H1 (cell line): ENCODE measurements around the gene GALNT11. TPM values are rescaled to one million over a fixed set of nuclear protein-coding genes. Genes with fewer than 3 reads are reported as not detected.

Source experiments
- CTCF ChIA-PET: fragments of 300-600 bp; sonication (Branson Sonifier 250); formaldehyde crosslinking; loops from one replicate; lab custom pipeline; 2021; ENCODE audit not compliant: partially characterized antibody; lab: Charles Lee
- POLR2A ChIA-PET: fragments of 300-600 bp; sonication (Branson Sonifier 250); formaldehyde crosslinking; loops from one replicate; lab custom pipeline; 2021; ENCODE audit warnings: inconsistent platforms; ENCODE audit not compliant: partially characterized antibody; lab: Charles Lee
- DNase-seq, 2 experiments: peaks; one replicate each; pipeline versions ENCODE4 v3.0.0 to v3.0.0-alpha.2; 2010 to 2022; ENCODE audit warnings: low spot score in 2 of 2, low read depth in 1 of 2, mixed read lengths in 1 of 2
- FAIRE-seq: peaks from 2 replicates; lab custom pipeline; 2011; peaks lifted over from hg19 to GRCh38; lab: Jason Lieb, UNC
- H2AFZ ChIP-seq: 2 replicates; pipeline ENCODE4 v1.8.1; 2012; ENCODE audit warnings: low read length, inconsistent platforms
- H2AK5ac ChIP-seq: 2 replicates; pipeline ENCODE4 v1.6.1; 2013; ENCODE audit warnings: low read depth, low read length
- H2BK120ac ChIP-seq: replicated peaks from 2 replicates; pipeline ENCODE3; 2013; ENCODE audit warnings: low read depth, low read length, inconsistent platforms
- H2BK12ac ChIP-seq: 2 replicates; pipeline ENCODE4 v1.6.1; 2013; ENCODE audit warnings: low read depth, low read length
- H2BK15ac ChIP-seq: 2 replicates; pipeline ENCODE4 v1.6.1; 2013; ENCODE audit warnings: low read length
- H2BK20ac ChIP-seq: 2 replicates; pipeline ENCODE4 v1.6.1; 2013; ENCODE audit warnings: low read length
- H2BK5ac ChIP-seq: 2 replicates; pipeline ENCODE4 v1.6.1; 2013; ENCODE audit warnings: low read depth, low read length
- H3K14ac ChIP-seq: 2 replicates; pipeline ENCODE4 v1.6.1; 2013; ENCODE audit warnings: inconsistent platforms; ENCODE audit not compliant: insufficient read length
- H3K18ac ChIP-seq: 2 replicates; pipeline ENCODE4 v1.6.1; 2013; ENCODE audit warnings: low read length; ENCODE audit errors: extremely low read depth
- H3K23ac ChIP-seq: 2 replicates; pipeline ENCODE4 v1.6.1; 2013; ENCODE audit warnings: inconsistent platforms; ENCODE audit not compliant: insufficient read length
- H3K23me2 ChIP-seq: 2 replicates; pipeline ENCODE4 v1.6.1; 2013; ENCODE audit warnings: low read depth, low read length
- H3K27ac ChIP-seq: 2 replicates; pipeline ENCODE4 v1.6.1; 2011; ENCODE audit warnings: low read depth, low read length, inconsistent platforms
- H3K27me3 ChIP-seq, 4 experiments: replicated peaks in 1 of 4; 1 replicate in 1 of 4; 2 replicates in 3 of 4; pipeline versions ENCODE4 v1.6.1 to v1.8.1; 2011 to 2013; ENCODE audit warnings: low read length in 3 of 4, mild to moderate bottlenecking in 3 of 4, inconsistent platforms in 2 of 4, mixed read lengths in 2 of 4, moderate library complexity in 1 of 4; ENCODE audit not compliant: control insufficient read depth in 3 of 4, insufficient read depth in 3 of 4; ENCODE audit errors: extremely low read depth in 1 of 4
- H3K36me3 ChIP-seq, 4 experiments: 2 replicates each; pipeline versions ENCODE4 v1.6.1 to v1.8.1; 2011 to 2013; ENCODE audit warnings: mild to moderate bottlenecking in 4 of 4, low read length in 3 of 4, moderate library complexity in 2 of 4, control low read depth in 1 of 4, inconsistent platforms in 1 of 4; ENCODE audit not compliant: insufficient read depth in 4 of 4, control insufficient read depth in 2 of 4
- H3K4ac ChIP-seq: replicated peaks from 2 replicates; pipeline ENCODE3; 2013; ENCODE audit warnings: low read length, low read depth, mixed read lengths, inconsistent platforms; ENCODE audit not compliant: insufficient read length
- H3K4me1 ChIP-seq, 4 experiments: replicated peaks in 1 of 4; 1 replicate in 1 of 4; 2 replicates in 3 of 4; pipeline versions ENCODE4 v1.6.1 to v1.8.1; 2011 to 2013; ENCODE audit warnings: low read length in 3 of 4, inconsistent platforms in 2 of 4, mixed read lengths in 1 of 4; ENCODE audit not compliant: insufficient read depth in 4 of 4, control insufficient read depth in 3 of 4
- H3K4me2 ChIP-seq, 2 experiments: 2 replicates each; pipeline versions ENCODE4 v1.6.1 to v1.8.1; 2011 to 2013; ENCODE audit warnings: low read depth in 2 of 2, low read length in 2 of 2, control low read depth in 1 of 2, inconsistent platforms in 1 of 2, mild to moderate bottlenecking in 1 of 2; ENCODE audit not compliant: insufficient read depth in 1 of 2
- H3K4me3 ChIP-seq, 4 experiments: fragments of 200-600, 300-600 bp in 1 of 4; sonication (generic), shearing (Covaris generic), sonication (Bioruptor Twin) in 1 of 4; 2 replicates each; pipeline versions ENCODE4 v1.5.1 to v1.8.1; 2011 to 2016; ENCODE audit warnings: low read length in 4 of 4, low read depth in 3 of 4, control low read depth in 2 of 4, inconsistent platforms in 2 of 4, mild to moderate bottlenecking in 2 of 4, mixed read lengths in 1 of 4, moderate library complexity in 1 of 4; ENCODE audit not compliant: insufficient read depth in 2 of 4; ENCODE audit errors: extremely low read depth in 1 of 4
- H3K56ac ChIP-seq: replicated peaks from 2 replicates; pipeline ENCODE3; 2013; ENCODE audit warnings: low read depth, mild to moderate bottlenecking, mixed read lengths, low read length, inconsistent platforms; ENCODE audit not compliant: insufficient read length
- H3K79me1 ChIP-seq: 2 replicates; pipeline ENCODE4 v1.6.1; 2013; ENCODE audit warnings: low read depth, low read length, control low read depth
- H3K79me2 ChIP-seq, 2 experiments: 2 replicates each; pipeline versions ENCODE4 v1.6.1 to v1.8.1; 2012 to 2013; ENCODE audit warnings: low read length in 2 of 2, mild to moderate bottlenecking in 2 of 2, inconsistent platforms in 1 of 2; ENCODE audit not compliant: insufficient read depth in 2 of 2, control insufficient read depth in 1 of 2
- H3K9ac ChIP-seq, 4 experiments: replicated peaks in 1 of 4; 1 replicate in 1 of 4; 2 replicates in 3 of 4; pipeline versions ENCODE4 v1.6.1 to v1.8.1; 2011 to 2013; ENCODE audit warnings: low read depth in 3 of 4, low read length in 3 of 4, control low read depth in 2 of 4, mild to moderate bottlenecking in 2 of 4, moderate library complexity in 2 of 4, inconsistent platforms in 1 of 4; ENCODE audit errors: extremely low read depth in 1 of 4
- H3K9me3 ChIP-seq, 2 experiments: 2 replicates each; pipeline versions ENCODE4 v1.6.1 to v1.8.1; 2012 to 2013; ENCODE audit warnings: mild to moderate bottlenecking in 2 of 2, moderate library complexity in 2 of 2, control low read depth in 1 of 2, inconsistent platforms in 1 of 2, low read depth in 1 of 2, low read length in 1 of 2, mixed read lengths in 1 of 2; ENCODE audit not compliant: insufficient read depth in 2 of 2
- H4K20me1 ChIP-seq, 2 experiments: replicated peaks in 1 of 2; 2 replicates each; pipeline versions ENCODE3 to v1.8.1; 2011 to 2013; ENCODE audit warnings: inconsistent platforms in 2 of 2, low read length in 2 of 2, mild to moderate bottlenecking in 1 of 2; ENCODE audit not compliant: insufficient read depth in 2 of 2, control insufficient read depth in 1 of 2
- H4K5ac ChIP-seq: 2 replicates; pipeline ENCODE4 v1.6.1; 2013; ENCODE audit warnings: low read length, low read depth, mixed read lengths, inconsistent platforms; ENCODE audit not compliant: insufficient read length
- H4K8ac ChIP-seq: 2 replicates; pipeline ENCODE4 v1.8.0; 2013; ENCODE audit warnings: mild to moderate bottlenecking, moderate library complexity, low read length, inconsistent platforms; ENCODE audit not compliant: insufficient read depth; ENCODE audit errors: extremely low read depth
- H4K91ac ChIP-seq: replicated peaks from 2 replicates; pipeline ENCODE3; 2013; ENCODE audit warnings: low read length, mixed read lengths, inconsistent platforms; ENCODE audit not compliant: insufficient read length
- ATF2 ChIP-seq: IDR thresholded peaks from 2 replicates; pipeline ENCODE4 v1.6.1; 2012; ENCODE audit warnings: low read length, inconsistent platforms
- BCL11A ChIP-seq, 2 experiments: IDR thresholded peaks; one replicate each; pipeline ENCODE4 v1.6.1; 2011; ENCODE audit warnings: low read depth in 2 of 2, low read length in 2 of 2, mild to moderate bottlenecking in 2 of 2
- BRCA1 ChIP-seq: IDR thresholded peaks from 2 replicates; pipeline ENCODE4 v1.6.1; 2012; ENCODE audit warnings: low read depth, low read length, improper control_type of control experiment
- CREB1 ChIP-seq: IDR thresholded peaks from 2 replicates; pipeline ENCODE4 v1.6.1; 2012; ENCODE audit warnings: inconsistent platforms
- EGR1 ChIP-seq: IDR thresholded peaks from 2 replicates; pipeline ENCODE4 v1.6.1; 2011; ENCODE audit warnings: low read depth, low read length, borderline replicate concordance
- EP300 ChIP-seq, 2 experiments: IDR thresholded peaks; 1 replicate in 1 of 2; 2 replicates in 1 of 2; pipeline ENCODE4 v1.6.1; 2011 to 2012; ENCODE audit warnings: low read depth in 2 of 2, low read length in 2 of 2, mild to moderate bottlenecking in 2 of 2, borderline replicate concordance in 1 of 2, inconsistent platforms in 1 of 2, moderate library complexity in 1 of 2
- JUN ChIP-seq: IDR thresholded peaks from 2 replicates; pipeline ENCODE4 v1.6.1; 2011; ENCODE audit warnings: low read depth, mild to moderate bottlenecking, improper control_type of control experiment, low read length
- NANOG ChIP-seq: IDR thresholded peaks from 2 replicates; pipeline ENCODE4 v1.6.1; 2011; ENCODE audit warnings: low read length, low read depth, mild to moderate bottlenecking, inconsistent platforms; ENCODE audit not compliant: insufficient read depth, poor library complexity, severe bottlenecking
- POLR2A ChIP-seq, 2 experiments: IDR thresholded peaks; 1 replicate in 1 of 2; 2 replicates in 1 of 2; pipeline ENCODE4 v1.6.1; 2011; ENCODE audit warnings: low read depth in 2 of 2, low read length in 2 of 2, mild to moderate bottlenecking in 2 of 2; ENCODE audit errors: control extremely low read depth in 1 of 2
- RBBP5 ChIP-seq: IDR thresholded peaks from 2 replicates; pipeline ENCODE4 v1.7.1; 2012; ENCODE audit warnings: low read depth, mild to moderate bottlenecking, inconsistent platforms, low read length, moderate library complexity, borderline replicate concordance
- RXRA ChIP-seq: IDR thresholded peaks from 2 replicates; pipeline ENCODE4 v1.6.1; 2011; ENCODE audit warnings: low read depth, mild to moderate bottlenecking, low read length, moderate library complexity; ENCODE audit not compliant: insufficient read depth
- SP1 ChIP-seq: IDR thresholded peaks from 2 replicates; pipeline ENCODE4 v1.6.1; 2011; ENCODE audit warnings: low read depth, low read length
- SP2 ChIP-seq: IDR thresholded peaks from 2 replicates; pipeline ENCODE4 v1.6.1; 2012; ENCODE audit warnings: mild to moderate bottlenecking, low read length, inconsistent platforms
- TAF1 ChIP-seq: IDR thresholded peaks from 2 replicates; pipeline ENCODE4 v1.6.1; 2011; ENCODE audit warnings: mild to moderate bottlenecking, low read depth, low read length
- WGBS, 2 experiments: shearing (Covaris generic) in 1 of 2; methylation state at CpG; one replicate each; pipeline versions ENCODE4 v1.1.6 to v1.1.7; 2013 to 2015; ENCODE audit warnings: low lambda C conversion rate in 2 of 2, mixed read lengths in 2 of 2, inconsistent platforms in 1 of 2, low coverage in 1 of 2, missing lambda C conversion rate in 1 of 2; ENCODE audit not compliant: insufficient replicate concordance in 2 of 2, insufficient coverage in 1 of 2, insufficient read length in 1 of 2; ENCODE audit errors: extremely low coverage in 1 of 2, missing lambda C conversion rate in 1 of 2; 5-methylcytosine and 5-hydroxymethylcytosine counted together
- polyA plus RNA-seq, 7 experiments: library from polyadenylated mRNA; depleted of rRNA in 3 of 7; stranded (reverse) in 5 of 7; unstranded in 2 of 7; fragments of >200 nt in 5 of 7; fragments of 200-250 nt in 2 of 7; gene quantifications; 1 replicate in 5 of 7; 2 replicates in 1 of 7; 4 replicates in 1 of 7; pipeline versions ENCODE4 v1.2.1 to v1.2.3, GENCODE V29; 2011 to 2013; ENCODE audit warnings: missing spikeins in 2 of 7, mixed read lengths in 2 of 7
- total RNA-seq: library from RNA; stranded (reverse); fragmentation: NEBNext Ultra II Directional; extraction: Animal tissue kit (Norgen Biotek cat#: 25700); gene quantifications from 2 replicates; pipeline ENCODE4 v1.2.1, GENCODE V29; 2021

The GALNT11 gene
- total and polyA plus RNA-seq, 2 of the 8 experiments (the other 6 are each of a cell fraction or from before 2014, with no cell fraction given): 20.5 to 23.2 TPM

- no peak overlapping the region for H4K8ac ChIP-seq
- H3K9me3 ChIP-seq: no peaks in the 10 kb centered on the region; a peak in 1 of 4 replicates
- no peak overlapping the region for H3K27ac ChIP-seq
- no peak overlapping the region for H2AFZ ChIP-seq
- H4K5ac ChIP-seq: no peak overlapping the region
- H3K23ac ChIP-seq: no peak overlapping the region
- H3K56ac ChIP-seq: no peak overlapping the region
- H4K20me1 ChIP-seq: no peaks in the 10 kb centered on the region
- WGBS, 2 experiments: 86% methylated on average over 5 of the region's 5 CpGs; no CpG with 5 or more reads in 1 of the 2 experiments
- H3K4me3 ChIP-seq: no peak overlapping the region
- no peaks in the 10 kb centered on the region for H3K4me1 ChIP-seq
- H3K23me2 ChIP-seq: no peaks in the 10 kb centered on the region; the same call in 1 of the 2 replicates
- FAIRE-seq (no peak), DNase-seq (no peak)
- H3K79me2 ChIP-seq: no peaks in the 10 kb centered on the region
- no peaks in the 10 kb centered on the region for H3K27me3 ChIP-seq
- ChIA-PET POLR2A (no interaction called here), CTCF (no interaction called here)
- no peak overlapping the region for H2BK5ac ChIP-seq
- no peak overlapping the region for H2BK12ac ChIP-seq
- no peak overlapping the region for H3K4ac ChIP-seq
- H2BK20ac ChIP-seq: no peak overlapping the region
- H2AK5ac ChIP-seq: no peak overlapping the region
- no peak overlapping the region for H3K14ac ChIP-seq
- no peak overlapping the region for H3K9ac ChIP-seq
- no peak overlapping the region for H4K91ac ChIP-seq
- no peak overlapping the region for H3K4me2 ChIP-seq
- no peaks in the 10 kb centered on the region for H3K79me1 ChIP-seq
- H2BK120ac ChIP-seq: no peak overlapping the region
- no peak overlapping the region for H3K18ac ChIP-seq
- no peak overlapping the region for H2BK15ac ChIP-seq
- H3K36me3 ChIP-seq: no peaks in the 10 kb centered on the region
- TF ChIP-seq NANOG (no peak), BCL11A (IDR thresholded peaks at IDR 0.05; ENCODE audit: low read depth in 2 of 2, low read length in 2 of 2) (no peak), CREB1 (no peak), EP300 (IDR thresholded peaks at IDR 0.05; ENCODE audit: borderline replicate concordance in 1 of 2, low read depth in 2 of 2, low read length in 2 of 2) (no peak), SP1 (no peak), TAF1 (no peak), RBBP5 (no peak), BRCA1 (no peak), POLR2A (IDR thresholded peaks at IDR 0.05; ENCODE audit: control extremely low read depth in 1 of 2, low read depth in 2 of 2, low read length in 2 of 2) (no peak), JUN (no peak), EGR1 (no peak), ATF2 (no peak), RXRA (no peak), SP2 (no peak)
Measured at GRCh38 chr7:152014722-152015121, 10.8 kb upstream of the GALNT11 start.
